SK-N-SH treated with all-trans-retinoic acid at 6 μM for 48 hours (cell line): ENCODE results near the gene CUTA.

ENCODE experiments used
- ATAC-seq: fragments of 200-7000 bp; cut with Tn5 transposase; 3 replicates; pipeline ENCODE4 v1.9.1; 2020; ENCODE audit warnings: mild to moderate bottlenecking, moderate library complexity
- ARNTL ChIP-seq: fragments of 450-650 bp; formaldehyde crosslinking; IDR thresholded peaks from 2 replicates; pipeline ENCODE4 v1.5.0; 2020; ENCODE audit warnings: low read depth, mild to moderate bottlenecking, moderate library complexity, borderline replicate concordance
- BACH2 ChIP-seq: fragments of 250-450 bp; sonication (Bioruptor Pico); IDR thresholded peaks from 2 replicates; pipeline ENCODE4 v1.9.0; 2021; ENCODE audit warnings: mild to moderate bottlenecking, borderline replicate concordance
- CREB5 ChIP-seq: fragments of 250-450 bp; sonication (Bioruptor Pico); IDR thresholded peaks from 2 replicates; pipeline ENCODE4 v1.5.1; 2020; ENCODE audit warnings: low read depth, mild to moderate bottlenecking, moderate library complexity
- CSDC2 ChIP-seq: fragments of 250-450 bp; sonication (Bioruptor Pico); IDR thresholded peaks from 2 replicates; pipeline ENCODE4 v1.5.0; 2020; ENCODE audit warnings: mild to moderate bottlenecking, moderate library complexity
- ESRRG ChIP-seq: fragments of 250-450 bp; sonication (Bioruptor Pico); IDR thresholded peaks from 2 replicates; pipeline ENCODE4 v1.6.1; 2021; ENCODE audit warnings: mild to moderate bottlenecking
- GLIS3 ChIP-seq: fragments of 250-450 bp; sonication (Bioruptor Pico); IDR thresholded peaks from 2 replicates; pipeline ENCODE4 v1.5.0; 2020; ENCODE audit warnings: mild to moderate bottlenecking, moderate library complexity
- ISL1 ChIP-seq: fragments of 250-450 bp; sonication (Bioruptor Pico); IDR thresholded peaks from 2 replicates; pipeline ENCODE4 v2.1.2; 2022; ENCODE audit warnings: mild to moderate bottlenecking, moderate library complexity
- POU6F1 ChIP-seq: fragments of 250-450 bp; sonication (Bioruptor Pico); IDR thresholded peaks from 2 replicates; pipeline ENCODE4 v1.8.0; 2021; ENCODE audit warnings: low read depth, mild to moderate bottlenecking, moderate library complexity, borderline replicate concordance
- PPARA ChIP-seq: fragments of 250-450 bp; sonication (Bioruptor Pico); IDR thresholded peaks from 2 replicates; pipeline ENCODE4 v1.5.0; 2020; ENCODE audit warnings: mild to moderate bottlenecking, borderline replicate concordance
- RARB ChIP-seq: fragments of 250-450 bp; sonication (Bioruptor Pico); IDR thresholded peaks from 2 replicates; pipeline ENCODE4 v1.8.0; 2021; ENCODE audit warnings: mild to moderate bottlenecking, moderate library complexity
- SNAI2 ChIP-seq: fragments of 250-450 bp; sonication (Bioruptor Pico); IDR thresholded peaks from 2 replicates; pipeline ENCODE4 v1.5.0; 2020; ENCODE audit warnings: mild to moderate bottlenecking, moderate library complexity
- TCF4 ChIP-seq: fragments of 250-450 bp; sonication (Bioruptor Pico); IDR thresholded peaks from 2 replicates; pipeline ENCODE4 v1.8.0; 2021; ENCODE audit warnings: mild to moderate bottlenecking, moderate library complexity, borderline replicate concordance
- TOX ChIP-seq: fragments of 250-450 bp; sonication (Bioruptor Pico); IDR thresholded peaks from 2 replicates; pipeline ENCODE4 v1.8.0; 2021; ENCODE audit warnings: mild to moderate bottlenecking, moderate library complexity, borderline replicate concordance
- ZC3H10 ChIP-seq: fragments of 250-450 bp; sonication (Bioruptor Pico); IDR thresholded peaks from 2 replicates; pipeline ENCODE4 v1.5.1; 2021; ENCODE audit warnings: mild to moderate bottlenecking, moderate library complexity
- ZFP3 ChIP-seq: fragments of 250-450 bp; sonication (Bioruptor Pico); IDR thresholded peaks from 2 replicates; pipeline ENCODE4 v1.5.0; 2020; ENCODE audit warnings: mild to moderate bottlenecking, moderate library complexity
- ZFP30 ChIP-seq: fragments of 450-650 bp; formaldehyde crosslinking; IDR thresholded peaks from 2 replicates; pipeline ENCODE4 v1.5.0; 2022; ENCODE audit warnings: mild to moderate bottlenecking, moderate library complexity
- ZNF565 ChIP-seq: fragments of 450-650 bp; formaldehyde crosslinking; conservative IDR thresholded peaks from 2 replicates; pipeline ENCODE4 v1.5.0; 2020; ENCODE audit warnings: low read depth, mild to moderate bottlenecking, moderate library complexity
- ZNF70 ChIP-seq: fragments of 450-650 bp; formaldehyde crosslinking; IDR thresholded peaks from 2 replicates; pipeline ENCODE4 v1.5.0; 2020; ENCODE audit warnings: mild to moderate bottlenecking, moderate library complexity
- ZNF8 ChIP-seq: fragments of 450-650 bp; formaldehyde crosslinking; IDR thresholded peaks from 2 replicates; pipeline ENCODE4 v1.5.0; 2020; ENCODE audit warnings: mild to moderate bottlenecking, moderate library complexity
- TF ChIP-seq, protein P1 (sequence below): fragments of 250-450 bp; sonication (Bioruptor Pico); IDR thresholded peaks from 2 replicates; pipeline ENCODE4 v1.5.0; 2020; ENCODE audit warnings: mild to moderate bottlenecking, moderate library complexity
- TF ChIP-seq, protein P2 (sequence below): fragments of 250-450 bp; sonication (Bioruptor Pico); IDR thresholded peaks from 2 replicates; pipeline ENCODE4 v1.8.0; 2020; ENCODE audit warnings: mild to moderate bottlenecking, moderate library complexity, borderline replicate concordance

CUTA gene

GRCh38 chr6:33417128-33417902 lies 592 bp downstream of the CUTA start:
- ATAC-seq, result peak; percentile 64
- TF ChIP-seq BACH2 (CRISPR knock-in tag), result no peak
- TF ChIP-seq TOX (CRISPR knock-in tag), result no peak
- no peak for TF ChIP-seq RARB (CRISPR knock-in tag)
- no peak for TF ChIP-seq TCF4 (CRISPR knock-in tag)
- no peak for TF ChIP-seq POU6F1 (CRISPR knock-in tag)
- no peak for TF ChIP-seq GLIS3 (CRISPR knock-in tag)
- no peak for TF ChIP-seq CSDC2 (CRISPR knock-in tag)
- TF ChIP-seq PPARA (CRISPR knock-in tag), result no peak
- TF ChIP-seq, protein P1, sequence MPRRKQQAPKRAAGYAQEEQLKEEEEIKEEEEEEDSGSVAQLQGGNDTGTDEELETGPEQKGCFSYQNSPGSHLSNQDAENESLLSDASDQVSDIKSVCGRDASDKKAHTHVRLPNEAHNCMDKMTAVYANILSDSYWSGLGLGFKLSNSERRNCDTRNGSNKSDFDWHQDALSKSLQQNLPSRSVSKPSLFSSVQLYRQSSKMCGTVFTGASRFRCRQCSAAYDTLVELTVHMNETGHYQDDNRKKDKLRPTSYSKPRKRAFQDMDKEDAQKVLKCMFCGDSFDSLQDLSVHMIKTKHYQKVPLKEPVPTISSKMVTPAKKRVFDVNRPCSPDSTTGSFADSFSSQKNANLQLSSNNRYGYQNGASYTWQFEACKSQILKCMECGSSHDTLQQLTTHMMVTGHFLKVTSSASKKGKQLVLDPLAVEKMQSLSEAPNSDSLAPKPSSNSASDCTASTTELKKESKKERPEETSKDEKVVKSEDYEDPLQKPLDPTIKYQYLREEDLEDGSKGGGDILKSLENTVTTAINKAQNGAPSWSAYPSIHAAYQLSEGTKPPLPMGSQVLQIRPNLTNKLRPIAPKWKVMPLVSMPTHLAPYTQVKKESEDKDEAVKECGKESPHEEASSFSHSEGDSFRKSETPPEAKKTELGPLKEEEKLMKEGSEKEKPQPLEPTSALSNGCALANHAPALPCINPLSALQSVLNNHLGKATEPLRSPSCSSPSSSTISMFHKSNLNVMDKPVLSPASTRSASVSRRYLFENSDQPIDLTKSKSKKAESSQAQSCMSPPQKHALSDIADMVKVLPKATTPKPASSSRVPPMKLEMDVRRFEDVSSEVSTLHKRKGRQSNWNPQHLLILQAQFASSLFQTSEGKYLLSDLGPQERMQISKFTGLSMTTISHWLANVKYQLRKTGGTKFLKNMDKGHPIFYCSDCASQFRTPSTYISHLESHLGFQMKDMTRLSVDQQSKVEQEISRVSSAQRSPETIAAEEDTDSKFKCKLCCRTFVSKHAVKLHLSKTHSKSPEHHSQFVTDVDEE (CRISPR knock-in tag), result no peak
- TF ChIP-seq ISL1, result no peak
- no peak for TF ChIP-seq SNAI2
- TF ChIP-seq ZNF565, result no peak
- TF ChIP-seq ZNF8 (CRISPR knock-in tag), result no peak
- TF ChIP-seq ZNF70, result no peak

- TF ChIP-seq CREB5 (CRISPR knock-in tag) (no peak), ZFP30 (CRISPR knock-in tag) (no peak), RARB (CRISPR knock-in tag) (no peak), POU6F1 (CRISPR knock-in tag) (no peak), BACH2 (CRISPR knock-in tag) (no peak), ZC3H10 (CRISPR knock-in tag) (no peak), GLIS3 (CRISPR knock-in tag) (no peak), ZFP3 (no peak), ZNF565 (no peak), ZNF8 (CRISPR knock-in tag) (no peak), ESRRG (CRISPR knock-in tag) (no peak), ZNF70 (no peak), ARNTL (CRISPR knock-in tag) (no peak), CSDC2 (CRISPR knock-in tag) (no peak), SNAI2 (no peak), TOX (CRISPR knock-in tag) (no peak)
- TF ChIP-seq, protein P2, sequence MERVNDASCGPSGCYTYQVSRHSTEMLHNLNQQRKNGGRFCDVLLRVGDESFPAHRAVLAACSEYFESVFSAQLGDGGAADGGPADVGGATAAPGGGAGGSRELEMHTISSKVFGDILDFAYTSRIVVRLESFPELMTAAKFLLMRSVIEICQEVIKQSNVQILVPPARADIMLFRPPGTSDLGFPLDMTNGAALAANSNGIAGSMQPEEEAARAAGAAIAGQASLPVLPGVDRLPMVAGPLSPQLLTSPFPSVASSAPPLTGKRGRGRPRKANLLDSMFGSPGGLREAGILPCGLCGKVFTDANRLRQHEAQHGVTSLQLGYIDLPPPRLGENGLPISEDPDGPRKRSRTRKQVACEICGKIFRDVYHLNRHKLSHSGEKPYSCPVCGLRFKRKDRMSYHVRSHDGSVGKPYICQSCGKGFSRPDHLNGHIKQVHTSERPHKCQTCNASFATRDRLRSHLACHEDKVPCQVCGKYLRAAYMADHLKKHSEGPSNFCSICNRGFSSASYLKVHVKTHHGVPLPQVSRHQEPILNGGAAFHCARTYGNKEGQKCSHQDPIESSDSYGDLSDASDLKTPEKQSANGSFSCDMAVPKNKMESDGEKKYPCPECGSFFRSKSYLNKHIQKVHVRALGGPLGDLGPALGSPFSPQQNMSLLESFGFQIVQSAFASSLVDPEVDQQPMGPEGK (CRISPR knock-in tag), result no peak
- TF ChIP-seq, protein P1 (CRISPR knock-in tag), result no peak
- TF ChIP-seq, all 23 proteins: peak for 0
- ATAC-seq, result no peak
Measured at GRCh38 chr6:33416386-33417127, 1.4 kb downstream of the CUTA start.
